ENCODE results near the gene NAGPA.

GRCh38 chr16:5011637-5012036 is 22.1 kb downstream of the NAGPA start:
- TF ChIP-seq, protein P1, sequence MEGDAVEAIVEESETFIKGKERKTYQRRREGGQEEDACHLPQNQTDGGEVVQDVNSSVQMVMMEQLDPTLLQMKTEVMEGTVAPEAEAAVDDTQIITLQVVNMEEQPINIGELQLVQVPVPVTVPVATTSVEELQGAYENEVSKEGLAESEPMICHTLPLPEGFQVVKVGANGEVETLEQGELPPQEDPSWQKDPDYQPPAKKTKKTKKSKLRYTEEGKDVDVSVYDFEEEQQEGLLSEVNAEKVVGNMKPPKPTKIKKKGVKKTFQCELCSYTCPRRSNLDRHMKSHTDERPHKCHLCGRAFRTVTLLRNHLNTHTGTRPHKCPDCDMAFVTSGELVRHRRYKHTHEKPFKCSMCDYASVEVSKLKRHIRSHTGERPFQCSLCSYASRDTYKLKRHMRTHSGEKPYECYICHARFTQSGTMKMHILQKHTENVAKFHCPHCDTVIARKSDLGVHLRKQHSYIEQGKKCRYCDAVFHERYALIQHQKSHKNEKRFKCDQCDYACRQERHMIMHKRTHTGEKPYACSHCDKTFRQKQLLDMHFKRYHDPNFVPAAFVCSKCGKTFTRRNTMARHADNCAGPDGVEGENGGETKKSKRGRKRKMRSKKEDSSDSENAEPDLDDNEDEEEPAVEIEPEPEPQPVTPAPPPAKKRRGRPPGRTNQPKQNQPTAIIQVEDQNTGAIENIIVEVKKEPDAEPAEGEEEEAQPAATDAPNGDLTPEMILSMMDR (IDR thresholded peaks at IDR 0.05): no peak
- TF ChIP-seq EZH2 (IDR thresholded peaks at IDR 0.05) (no peak), EZH2phosphoT487 (IDR thresholded peaks at IDR 0.05) (no peak)

Data from neural progenitor cell (in vitro differentiated cells).